DMS 273 treated with DMSO at 0.1 percent for 48 hours (cell line): ENCODE results near the gene C17orf67.

Experiments used
- DNase-seq: peaks from one replicate; lab custom pipeline; 2025; lab: John Stamatoyannopoulos, UW

Gene C17orf67

GRCh38 chr17:56833809-56834379 lies at the start of gene C17orf67, which contains the start of gene DGKE:
C17orf67 (minus strand) TSS chr17:56833920; CDS start chr17:56815810, 18,110 bp downstream.
DGKE (plus strand) TSS chr17:56834151; CDS start chr17:56834796, 645 bp downstream.
- DNase-seq = peak; percentile 85

GRCh38 chr17:56881685-56882295 lies 48.1 kb upstream of the C17orf67 start:
- DNase-seq = no peak

GRCh38 chr17:56880571-56880970 lies 46.9 kb upstream of the C17orf67 start:
- DNase-seq = no peak

- no peak for DNase-seq
Measured at GRCh38 chr17:56880133-56880532, 46.4 kb upstream of the C17orf67 start.

- no peak for DNase-seq
Measured at GRCh38 chr17:56879280-56879679, 45.6 kb upstream of the C17orf67 start.

GRCh38 chr17:56876766-56877179 lies 43.1 kb upstream of the C17orf67 start:
- DNase-seq = no peak

- no peak for DNase-seq
Measured at GRCh38 chr17:56870081-56870651, 36.4 kb upstream of the C17orf67 start.

- no peak for DNase-seq
Measured at GRCh38 chr17:56868716-56869115, 35.0 kb upstream of the C17orf67 start.

- DNase-seq = no peak
Measured at GRCh38 chr17:56867948-56868376, 34.2 kb upstream of the C17orf67 start.

- no peak for DNase-seq
Measured at GRCh38 chr17:56866496-56866895, 32.8 kb upstream of the C17orf67 start.

GRCh38 chr17:56866076-56866475 lies 32.4 kb upstream of the C17orf67 start:
- DNase-seq = no peak

GRCh38 chr17:56863974-56864373 lies 30.3 kb upstream of the C17orf67 start:
- DNase-seq = no peak

GRCh38 chr17:56861899-56862298 lies 28.2 kb upstream of the C17orf67 start:
- DNase-seq = no peak

- no peak for DNase-seq
Measured at GRCh38 chr17:56851008-56851407, 17.3 kb upstream of the C17orf67 start.

GRCh38 chr17:56850591-56850990 lies 16.9 kb upstream of the C17orf67 start:
- no peak for DNase-seq

- DNase-seq = no peak
Measured at GRCh38 chr17:56849131-56849530, 15.4 kb upstream of the C17orf67 start.

GRCh38 chr17:56847106-56847505 lies 13.4 kb upstream of the C17orf67 start:
- DNase-seq = no peak

- no peak for DNase-seq
Measured at GRCh38 chr17:56845934-56846333, 12.2 kb upstream of the C17orf67 start.

GRCh38 chr17:56842577-56842976 lies 8.9 kb upstream of the C17orf67 start:
- no peak for DNase-seq

- no peak for DNase-seq
Measured at GRCh38 chr17:56838687-56839086, 5.0 kb upstream of the C17orf67 start.

- DNase-seq = no peak
Measured at GRCh38 chr17:56835264-56835585, 1.5 kb upstream of the C17orf67 start.

GRCh38 chr17:56834380-56835263 lies 902 bp upstream of the C17orf67 start:
- DNase-seq = no peak
